ELR (cell line): ENCODE data around the gene POLR3E.
"Not testable (repeated sequence)": the region's sequence is repeated elsewhere in the genome, so short reads cannot be mapped to it uniquely, and the experiment has no call there.

Experiments used
- DNase-seq: peaks from one replicate; pipeline ENCODE4 v3.0.0-alpha.2; 2015; ENCODE audit warnings: low read depth

Gene POLR3E

DNA sequence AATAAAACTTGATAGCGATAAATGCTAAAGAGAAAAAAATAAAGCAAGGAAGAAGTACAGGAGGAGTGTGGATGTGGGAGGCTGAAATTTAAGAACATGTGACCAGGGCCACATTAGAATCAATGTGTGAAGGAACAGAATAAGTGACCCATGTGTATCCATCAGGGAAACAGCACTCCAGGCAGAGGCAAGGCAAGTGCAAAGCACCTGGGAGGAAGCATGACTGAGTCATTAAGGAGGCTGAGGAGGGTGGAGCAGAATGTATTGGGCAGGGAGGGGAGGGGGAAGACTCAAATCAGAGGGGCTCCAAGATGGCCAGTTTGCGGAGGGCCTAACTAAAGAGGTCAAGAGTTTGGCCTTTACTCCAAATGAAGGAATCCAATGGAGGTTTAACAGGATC is 69.2 kb downstream of the POLR3E start:
- no peak for DNase-seq

DNA sequence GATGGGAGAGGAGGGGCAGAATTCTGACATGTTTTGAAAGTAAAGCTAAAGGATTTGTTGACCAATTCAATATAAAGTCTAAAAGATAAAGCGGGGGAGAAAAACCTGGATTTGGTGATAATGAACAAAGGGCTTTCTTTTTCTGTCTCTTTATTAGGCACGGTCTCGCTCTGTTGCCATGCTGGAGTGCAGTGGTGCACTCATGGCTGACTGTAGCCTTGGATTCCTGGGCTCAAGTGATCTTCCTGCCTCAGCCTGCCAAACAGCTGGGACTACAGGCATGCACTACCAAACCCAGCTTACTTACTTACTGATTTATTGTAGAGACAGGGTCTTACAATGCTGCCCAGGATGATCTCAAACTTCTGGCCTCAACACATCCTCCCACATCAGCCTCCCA is 69.7 kb downstream of the POLR3E start:
- no peak for DNase-seq

DNA sequence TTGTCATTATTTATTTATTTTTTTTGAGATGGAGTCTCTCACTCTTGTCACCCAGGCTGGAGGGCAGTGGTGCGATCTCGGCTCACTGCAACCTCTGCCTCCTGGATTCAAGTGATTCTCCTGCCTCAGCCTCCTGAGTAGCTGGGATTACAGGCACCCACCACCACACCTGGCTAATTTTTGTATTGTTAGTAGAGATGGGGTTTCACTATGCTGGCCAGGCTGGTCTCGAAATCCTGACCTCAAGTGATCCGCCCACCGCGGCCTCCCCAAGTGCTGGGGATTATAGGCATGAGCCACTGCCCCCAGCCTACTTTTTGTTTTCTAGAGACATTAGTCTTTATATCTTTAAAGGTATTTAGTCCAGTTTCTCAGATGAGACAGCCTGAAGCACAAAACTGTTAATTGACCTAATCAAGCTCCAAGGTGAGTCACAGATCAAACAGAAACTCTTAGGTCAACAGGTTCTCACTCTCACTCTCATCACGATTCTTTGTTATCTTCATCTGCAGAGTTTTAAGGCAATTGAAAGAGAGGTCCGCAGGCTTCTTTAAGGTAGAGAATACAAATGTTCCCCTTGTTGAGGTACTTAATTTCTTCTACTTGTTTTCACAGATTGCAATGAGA is 71.1 kb downstream of the POLR3E start:
- not testable (repeated sequence) for DNase-seq

DNA sequence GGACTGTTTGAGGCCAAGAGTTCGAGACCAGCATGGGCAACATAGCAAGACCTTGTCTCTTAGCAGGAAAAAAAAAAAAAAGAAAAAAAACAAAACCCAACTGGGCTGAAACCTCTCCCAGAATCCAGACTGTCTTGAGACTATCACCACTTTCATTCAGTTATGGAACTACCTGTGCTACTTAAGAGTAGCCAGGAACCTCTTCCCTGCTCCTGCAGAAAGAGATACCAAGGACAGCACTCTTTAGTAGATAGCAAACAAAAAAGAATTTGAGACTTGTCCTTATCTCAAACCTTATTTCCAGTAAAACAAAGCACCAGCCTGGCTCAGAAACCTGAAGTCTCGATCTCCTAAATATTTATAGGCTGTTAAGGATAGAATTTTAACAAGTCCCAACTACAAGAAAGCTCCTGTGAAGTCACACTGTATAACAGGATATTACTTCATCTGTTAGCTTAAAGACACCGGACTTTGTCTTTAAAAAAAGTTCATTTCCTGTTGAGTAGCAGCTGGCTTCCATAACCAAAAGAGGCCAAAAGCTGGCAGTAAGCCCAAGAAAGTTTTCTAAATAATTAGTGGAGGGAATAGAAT is 72.1 kb downstream of the POLR3E start:
- peak; percentile 55 for DNase-seq

DNA sequence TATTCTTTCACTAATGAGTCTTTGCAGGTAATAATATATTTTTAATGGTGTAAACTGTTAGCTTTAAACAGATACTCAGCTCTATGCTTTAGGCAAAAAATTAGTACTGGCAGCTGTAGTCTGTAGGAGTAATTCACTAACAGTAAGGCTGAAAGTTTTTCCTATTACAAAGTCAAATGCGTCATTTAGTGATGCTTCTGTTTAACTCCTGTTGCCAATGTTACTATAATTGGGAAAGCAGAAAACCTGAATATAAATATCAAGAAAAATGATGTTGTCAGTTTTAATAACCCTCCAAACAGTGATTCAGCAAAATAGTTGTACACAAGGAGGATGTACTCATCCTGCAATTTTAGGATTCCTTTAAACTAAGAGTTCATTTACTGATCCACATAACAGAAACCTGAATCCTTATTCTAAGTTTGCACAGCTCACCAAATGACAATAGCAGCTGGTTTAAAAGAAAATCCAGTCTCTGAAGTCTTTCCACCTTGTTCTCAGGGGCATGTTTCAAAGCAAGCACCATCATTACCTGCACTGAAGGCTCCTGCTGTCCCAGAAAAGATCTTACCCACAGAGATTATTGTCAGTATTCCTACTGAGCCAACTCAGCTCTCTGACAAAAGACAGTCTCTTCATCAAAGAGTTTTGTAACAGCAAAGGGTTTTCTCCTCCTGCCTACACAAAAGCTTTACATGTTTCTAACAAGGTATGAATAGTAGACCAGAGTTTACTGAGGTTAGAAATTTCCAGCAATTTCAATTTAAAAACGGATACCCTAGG is 73.0 kb downstream of the POLR3E start:
- peak; percentile 64 for DNase-seq

DNA sequence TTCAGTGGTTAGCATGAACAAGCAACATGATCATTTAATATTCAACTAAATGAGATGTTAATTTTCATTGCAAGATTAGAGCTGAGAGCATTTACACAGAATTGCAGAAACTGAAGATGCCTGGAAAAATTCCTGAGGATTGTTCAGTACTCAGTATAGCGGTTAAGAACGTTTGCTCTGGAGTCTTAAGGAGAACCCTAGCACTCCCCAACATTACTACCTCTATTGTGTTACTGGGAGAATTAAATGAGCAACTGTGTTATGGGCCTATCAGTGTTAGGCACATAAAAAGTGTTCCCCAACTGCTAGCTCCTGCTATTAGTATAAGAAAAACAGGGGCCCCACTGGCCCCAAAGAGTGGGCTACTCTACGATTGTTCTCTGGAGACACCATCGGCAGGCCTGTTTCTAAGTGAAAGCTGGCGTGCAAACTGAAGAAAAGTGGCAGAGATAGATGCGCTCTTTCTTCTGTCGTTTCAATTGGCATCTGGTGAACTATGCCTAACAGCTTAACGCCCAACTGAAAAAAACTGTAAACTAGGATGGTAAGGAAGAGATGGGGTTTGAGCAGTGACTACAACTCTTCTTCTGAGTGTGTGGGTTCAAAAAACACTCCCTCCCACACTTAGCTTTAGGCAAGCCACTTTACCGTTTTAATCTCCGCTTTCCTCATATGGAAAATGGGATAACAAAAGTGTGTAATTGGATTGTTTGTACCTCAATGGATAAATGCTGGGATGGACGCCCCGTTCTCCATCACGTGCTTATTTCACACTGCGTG is 75.9 kb downstream of the POLR3E start:
- DNase-seq = no peak

DNA sequence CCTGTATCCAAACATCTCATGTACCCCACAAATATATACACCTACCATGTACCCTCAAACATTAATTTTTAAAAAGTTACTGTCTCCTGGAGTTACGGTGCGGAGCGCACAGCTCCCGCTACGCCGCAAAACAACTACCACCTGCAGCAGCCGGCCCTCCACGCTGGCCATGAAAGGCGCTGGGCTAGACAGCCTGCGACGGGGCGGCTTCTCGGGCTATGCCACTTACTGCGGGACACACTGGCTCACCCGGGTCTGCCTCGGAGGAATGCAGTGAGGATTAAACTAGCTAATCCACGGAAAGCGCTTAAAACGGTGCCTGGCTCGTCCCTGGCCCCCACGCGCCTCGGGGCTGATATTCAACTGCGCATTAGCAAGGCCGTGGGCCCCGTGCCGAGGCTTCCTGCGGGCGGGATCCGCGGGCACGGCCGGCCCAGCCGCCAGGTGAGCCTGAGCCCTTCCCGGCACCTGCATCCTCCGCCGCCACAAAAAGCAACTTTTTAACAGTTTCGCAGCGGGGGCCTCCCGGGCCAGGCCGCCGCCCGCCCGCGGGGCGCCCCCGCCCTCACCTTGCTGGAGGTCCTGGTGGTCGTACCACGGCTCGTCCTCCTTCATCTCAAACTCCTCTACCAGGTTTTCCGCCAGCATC is 76.6 kb downstream of the POLR3E start:
- peak; percentile 43 for DNase-seq

DNA sequence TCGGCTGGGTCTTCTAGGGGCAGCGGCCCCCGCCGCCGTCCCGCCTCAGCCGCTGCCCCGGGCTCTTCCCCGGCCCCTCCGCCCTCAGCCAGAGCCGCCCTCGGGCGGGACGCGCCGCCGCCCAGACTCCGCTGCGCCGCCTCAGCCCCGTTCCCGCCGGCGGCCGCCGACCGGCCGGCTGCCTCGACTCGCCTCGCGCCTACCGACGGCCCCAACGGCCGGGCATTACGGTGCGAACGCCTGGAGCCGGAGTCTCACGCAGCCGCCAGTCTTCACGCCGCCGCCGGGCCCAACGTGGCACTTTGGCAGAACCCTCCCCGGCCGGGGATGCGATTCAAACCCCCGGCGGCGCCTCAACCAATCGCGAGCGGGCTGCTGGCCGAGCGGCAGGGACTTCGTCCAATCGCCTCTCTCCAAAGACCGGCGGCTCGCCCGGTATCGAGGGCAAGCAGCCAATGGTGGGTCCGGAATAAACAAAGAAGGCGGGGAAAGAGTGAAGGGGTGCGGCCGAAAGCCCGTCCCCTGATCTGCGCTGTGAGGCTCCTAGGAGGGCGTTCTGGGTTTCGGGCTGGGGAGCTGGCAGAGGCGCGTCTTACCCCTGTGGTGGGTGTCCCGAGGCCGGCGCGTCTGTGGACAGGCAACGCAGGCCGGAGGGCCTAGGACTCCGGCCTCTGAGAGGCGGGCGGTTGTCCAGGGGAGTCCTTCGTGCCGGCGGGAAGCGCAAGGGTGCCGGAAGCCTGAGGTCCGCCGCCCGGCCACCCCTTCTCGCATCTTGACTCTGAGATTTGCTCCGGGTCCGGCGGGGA is 77.3 kb downstream of the POLR3E start, which contains the start of gene CDR2:
Gene CDR2 (minus strand): TSS at position 309 of the 806 bp plus-strand sequence. CDS start 310 bp downstream, outside the sequence.
- DNase-seq = peak; percentile 97

DNA sequence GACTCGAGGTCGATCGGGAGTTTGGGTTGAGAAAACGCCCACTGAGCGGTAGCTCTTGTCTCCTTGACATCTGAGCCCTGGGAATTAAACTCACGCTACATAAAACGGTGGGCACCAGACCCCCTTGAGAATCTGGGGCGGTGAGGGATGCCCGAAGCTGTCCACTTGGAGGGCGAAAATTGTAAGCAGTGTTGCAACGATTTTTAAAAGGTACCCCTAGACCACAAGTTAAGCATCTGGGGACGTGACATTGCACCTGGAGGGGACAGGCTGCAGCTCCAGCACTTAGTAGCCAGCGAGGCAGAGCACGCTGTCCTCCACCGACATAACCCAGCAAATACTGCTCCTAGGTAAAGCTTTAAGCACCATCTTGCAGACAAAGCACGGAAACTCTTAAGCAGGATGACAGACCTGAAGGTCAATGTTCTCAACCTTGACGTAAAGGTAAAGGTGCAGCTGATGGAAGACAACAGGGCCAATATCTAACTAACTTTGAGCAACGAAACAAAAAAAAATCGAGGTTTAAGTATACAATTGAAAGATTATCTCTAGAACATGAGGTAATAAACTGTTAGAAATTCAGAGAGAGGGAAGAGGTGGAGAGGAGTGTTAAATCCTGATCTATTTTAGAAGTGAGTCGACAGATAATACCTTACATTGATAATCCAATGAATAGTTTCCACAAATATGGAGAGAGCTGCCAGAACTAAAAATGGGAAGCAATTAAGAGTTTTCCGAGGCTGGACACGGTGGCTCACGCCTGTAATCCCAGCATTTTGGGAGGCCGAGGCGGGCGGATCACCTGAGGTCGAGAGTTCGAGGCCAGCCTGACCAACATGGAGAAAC is 78.1 kb downstream of the POLR3E start:
- DNase-seq = no peak

DNA sequence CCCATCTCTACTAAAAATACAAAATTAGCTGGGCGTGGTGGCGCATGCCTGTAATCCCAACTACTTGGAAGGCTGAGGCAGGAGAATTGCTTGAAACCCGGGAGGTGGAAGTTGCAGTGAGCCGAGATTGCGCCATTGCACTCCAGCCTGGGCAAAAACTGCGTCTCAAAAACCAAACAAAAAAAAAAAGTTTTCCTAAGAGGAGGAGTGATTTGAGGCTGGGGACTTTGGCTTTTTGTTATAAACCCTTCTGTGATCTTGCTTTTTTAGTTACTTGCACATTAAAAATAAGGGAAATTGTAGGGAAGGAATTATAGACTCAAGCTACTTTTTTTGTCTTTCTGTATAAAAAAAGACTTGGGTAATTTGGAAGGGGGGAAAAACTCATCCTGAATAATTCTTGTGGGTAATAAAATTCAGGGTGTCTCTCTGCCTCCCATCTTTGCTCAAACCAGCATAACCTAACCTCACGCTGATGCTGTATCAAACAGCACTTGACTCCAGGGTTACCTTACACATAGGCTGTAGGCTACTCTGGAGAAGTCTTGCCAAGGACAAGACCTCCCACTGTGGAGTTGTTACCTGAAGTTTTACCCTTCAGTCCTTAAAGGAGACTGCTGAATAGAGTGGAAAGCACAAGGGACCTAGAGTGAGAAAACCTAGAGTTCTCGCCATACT is 78.9 kb downstream of the POLR3E start:
- DNase-seq = no peak

DNA sequence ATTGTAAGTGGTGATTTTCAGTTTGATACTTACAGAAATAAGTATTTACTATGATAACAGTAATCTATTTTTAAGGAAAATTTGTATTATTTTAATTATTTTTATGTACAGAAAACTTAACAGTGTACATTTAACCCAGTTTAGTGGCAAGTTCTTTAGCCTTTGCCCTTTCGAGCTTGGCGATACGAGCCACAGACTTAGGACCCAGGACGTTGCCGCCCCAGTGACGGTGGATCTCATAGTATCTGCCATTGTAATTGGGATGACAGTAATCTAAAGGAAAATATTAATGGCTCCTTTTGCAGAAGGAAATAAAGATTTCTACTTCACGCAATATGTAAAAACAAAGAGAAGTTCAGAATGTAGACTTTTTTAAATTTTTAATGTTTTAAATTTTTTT is 82.4 kb downstream of the POLR3E start:
- no peak for DNase-seq

DNA sequence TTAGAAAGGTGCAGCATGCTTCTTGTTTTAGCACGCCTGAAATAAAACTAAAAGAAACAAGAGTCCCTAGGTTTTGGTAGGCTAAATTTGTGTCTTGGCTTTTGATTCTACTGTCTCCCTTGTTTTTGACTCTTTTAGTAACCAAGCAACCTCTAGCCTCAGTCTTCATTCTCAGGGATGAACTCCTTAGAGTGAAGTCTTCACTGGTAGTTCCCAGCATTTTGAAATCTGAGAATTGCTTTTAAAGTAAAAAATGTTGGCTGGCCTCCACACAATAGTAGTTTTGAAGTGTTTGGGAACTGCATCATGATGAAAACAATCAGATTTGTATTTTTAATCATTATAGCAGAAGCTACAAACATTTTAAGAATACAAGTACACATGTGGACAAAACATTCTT is 83.3 kb downstream of the POLR3E start:
- no peak for DNase-seq

DNA sequence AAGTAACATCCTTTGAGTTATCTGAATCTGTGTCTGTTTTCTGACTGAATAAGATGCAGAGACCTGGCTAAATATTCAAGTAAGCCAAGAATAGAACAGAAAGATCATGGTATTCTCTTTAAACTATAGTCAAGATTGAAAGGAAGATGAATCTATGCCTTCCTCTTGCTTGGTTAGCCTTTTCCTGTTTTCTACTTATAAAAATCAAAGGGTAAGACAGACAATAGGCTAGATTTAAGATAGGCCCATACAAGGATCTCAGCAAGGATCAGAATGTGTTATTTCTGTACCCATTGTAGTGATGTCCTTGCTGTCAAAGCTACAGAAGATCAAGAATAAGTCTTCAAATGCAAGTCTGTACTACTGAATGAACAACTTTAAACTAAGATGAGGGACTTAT is 84.2 kb downstream of the POLR3E start:
- DNase-seq = no peak

DNA sequence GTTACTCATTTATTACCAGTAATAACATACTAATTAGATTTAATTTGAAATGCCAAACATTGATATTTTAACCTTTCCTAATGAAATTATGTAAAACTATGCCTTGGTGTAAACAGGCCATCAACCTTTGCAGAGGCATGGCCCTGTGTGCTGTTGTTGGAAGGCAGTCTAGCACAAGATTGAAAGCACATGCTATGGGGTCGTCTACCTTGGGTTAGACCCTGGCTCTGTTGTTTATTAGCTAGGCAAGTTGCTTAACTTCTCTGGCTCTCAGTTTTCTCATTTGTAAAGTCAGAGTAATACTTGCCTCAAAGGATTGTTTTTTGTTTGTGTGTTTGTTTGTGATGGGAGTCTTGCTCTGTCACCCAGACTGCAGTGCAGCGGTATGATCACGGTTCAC is 86.6 kb downstream of the POLR3E start:
- no peak for DNase-seq
